GM18858 (cell line): ENCODE measurements around the gene TRAF3IP1.
"Not testable (repeated sequence)": the region's sequence is repeated elsewhere in the genome, so short reads cannot be mapped to it uniquely, and the experiment has no call there.

Experiments used
- ATAC-seq: cut with Tn5 transposase; IDR thresholded peaks from one replicate; pipeline ENCODE4 v1.9.1; 2021; ENCODE audit not compliant: unreplicated experiment

The TRAF3IP1 gene

DNA sequence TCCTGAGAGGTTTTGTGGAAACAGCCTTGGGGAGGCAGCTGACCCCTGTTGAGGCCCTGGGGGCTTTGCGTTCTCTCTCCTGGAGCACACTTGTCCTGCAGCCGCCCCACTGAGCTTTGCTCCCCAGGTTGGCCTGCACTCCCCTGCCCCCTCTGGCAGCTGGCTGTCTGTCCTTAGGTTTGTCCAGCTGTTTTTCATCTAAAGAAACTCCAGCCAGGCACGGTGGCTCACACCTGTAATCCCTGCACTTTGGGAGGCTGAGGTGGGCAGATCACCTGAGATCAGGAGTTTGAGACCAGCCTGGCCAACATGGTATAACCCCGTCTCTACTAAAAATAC lies 84.9 kb downstream of the TRAF3IP1 start:
- ATAC-seq, result not testable (repeated sequence)

DNA sequence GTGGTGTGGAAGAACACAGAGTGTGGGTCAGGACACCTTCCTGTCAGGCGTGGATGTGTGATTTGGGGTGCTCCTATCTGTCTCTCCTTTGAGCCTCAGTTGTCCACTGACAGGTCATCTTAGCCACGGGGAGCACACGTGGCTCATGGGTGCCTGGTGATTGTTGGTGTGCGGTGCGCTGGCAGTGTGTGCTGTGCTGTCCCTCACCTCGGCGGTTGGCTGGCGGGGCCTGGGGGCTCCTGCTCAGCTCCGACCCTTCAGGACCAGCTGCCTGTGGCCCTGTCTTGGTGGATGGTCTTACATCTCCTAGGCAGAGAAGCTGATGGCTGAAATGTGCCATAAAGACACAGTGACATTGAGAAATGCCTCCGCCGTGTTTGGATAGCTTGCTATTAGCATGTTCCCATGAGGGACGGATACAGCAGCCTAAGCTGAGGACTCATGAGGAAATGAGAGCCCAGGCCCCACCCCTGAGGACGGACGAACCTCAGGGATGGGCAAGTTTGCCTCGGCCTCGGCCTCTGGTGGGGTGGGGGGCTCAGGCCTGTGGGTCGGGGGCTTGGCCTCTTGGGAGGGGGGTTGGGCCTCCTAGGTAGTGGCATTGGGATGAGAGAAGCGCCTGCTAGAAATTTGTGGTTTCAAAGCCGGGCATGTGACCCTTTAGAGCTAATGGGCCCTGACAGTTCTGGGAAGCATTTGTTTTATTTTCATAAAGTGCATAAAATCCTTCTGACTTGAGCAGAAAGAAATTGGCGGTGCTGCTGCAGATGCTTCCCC lies 86.1 kb downstream of the TRAF3IP1 start:
- ATAC-seq, result no peak

DNA sequence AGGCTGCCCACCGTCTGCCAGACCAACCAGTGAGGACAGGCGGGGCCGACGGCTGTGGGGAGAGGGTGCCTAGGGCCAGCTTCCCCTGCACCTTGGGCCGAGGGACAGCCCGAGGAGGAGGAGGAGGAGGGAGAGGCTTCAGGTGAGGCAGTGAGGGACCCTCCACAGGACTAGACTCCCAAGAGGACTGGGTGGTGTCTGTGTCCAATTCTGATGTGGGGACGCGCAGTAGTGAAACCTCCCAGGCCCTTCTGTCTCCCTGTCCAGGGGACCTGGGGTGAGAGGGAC lies 86.6 kb downstream of the TRAF3IP1 start:
- no peak for ATAC-seq

DNA sequence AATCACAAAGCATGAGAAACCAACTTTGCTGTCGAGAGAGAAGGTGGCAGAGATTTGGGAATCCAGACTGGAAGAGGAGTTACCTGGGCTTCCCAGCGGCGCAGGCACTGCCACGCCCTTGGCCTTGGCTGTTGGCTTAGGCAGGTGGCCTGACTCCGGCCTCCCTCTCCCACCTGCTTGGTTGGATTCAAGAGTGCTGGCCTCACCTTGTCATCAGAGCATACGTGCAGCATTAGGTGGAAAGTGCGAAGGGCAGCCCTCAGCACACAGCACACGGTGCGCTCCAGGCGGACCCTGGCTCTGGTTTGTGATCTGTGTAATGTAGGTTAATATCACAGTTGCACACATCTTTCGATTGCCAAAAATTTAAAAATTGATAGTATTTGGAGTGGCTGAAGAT lies 87.2 kb downstream of the TRAF3IP1 start:
- ATAC-seq, result no peak

DNA sequence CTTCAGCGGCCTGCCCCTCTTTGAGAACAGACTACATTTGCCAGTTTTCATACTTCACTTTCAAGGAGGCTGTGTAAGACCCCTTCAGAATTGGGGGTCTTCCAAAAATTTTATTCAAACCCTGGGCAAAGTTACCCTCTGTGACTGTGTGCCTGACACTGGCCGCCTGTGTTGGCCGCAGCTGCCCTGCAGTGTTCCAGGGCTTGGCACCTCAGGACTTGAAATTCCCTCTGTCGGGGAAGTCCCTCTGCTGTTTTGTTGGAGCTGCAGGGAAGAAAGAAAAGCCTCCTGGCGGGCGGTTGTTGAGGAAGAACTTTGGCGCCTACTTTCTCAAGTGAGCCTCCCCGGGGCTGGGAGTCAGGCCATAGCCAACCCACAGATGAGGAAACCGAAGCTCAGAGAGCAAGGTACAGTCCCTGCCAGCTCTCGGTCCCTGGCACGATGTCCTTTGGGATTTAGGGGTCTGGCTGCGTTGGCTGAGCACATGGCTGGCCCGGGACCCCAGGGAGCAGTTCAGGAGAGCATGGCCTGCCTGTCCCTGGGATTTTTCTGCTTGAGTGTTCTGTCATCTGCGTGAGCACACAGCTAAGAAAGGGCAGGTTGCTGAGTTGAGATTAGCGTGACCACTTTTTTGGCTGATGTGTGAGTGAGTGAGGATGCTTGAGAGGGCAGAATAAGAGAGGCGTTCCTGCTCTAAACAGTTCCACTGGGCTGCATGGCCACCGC lies 88.5 kb downstream of the TRAF3IP1 start:
- no peak for ATAC-seq

DNA sequence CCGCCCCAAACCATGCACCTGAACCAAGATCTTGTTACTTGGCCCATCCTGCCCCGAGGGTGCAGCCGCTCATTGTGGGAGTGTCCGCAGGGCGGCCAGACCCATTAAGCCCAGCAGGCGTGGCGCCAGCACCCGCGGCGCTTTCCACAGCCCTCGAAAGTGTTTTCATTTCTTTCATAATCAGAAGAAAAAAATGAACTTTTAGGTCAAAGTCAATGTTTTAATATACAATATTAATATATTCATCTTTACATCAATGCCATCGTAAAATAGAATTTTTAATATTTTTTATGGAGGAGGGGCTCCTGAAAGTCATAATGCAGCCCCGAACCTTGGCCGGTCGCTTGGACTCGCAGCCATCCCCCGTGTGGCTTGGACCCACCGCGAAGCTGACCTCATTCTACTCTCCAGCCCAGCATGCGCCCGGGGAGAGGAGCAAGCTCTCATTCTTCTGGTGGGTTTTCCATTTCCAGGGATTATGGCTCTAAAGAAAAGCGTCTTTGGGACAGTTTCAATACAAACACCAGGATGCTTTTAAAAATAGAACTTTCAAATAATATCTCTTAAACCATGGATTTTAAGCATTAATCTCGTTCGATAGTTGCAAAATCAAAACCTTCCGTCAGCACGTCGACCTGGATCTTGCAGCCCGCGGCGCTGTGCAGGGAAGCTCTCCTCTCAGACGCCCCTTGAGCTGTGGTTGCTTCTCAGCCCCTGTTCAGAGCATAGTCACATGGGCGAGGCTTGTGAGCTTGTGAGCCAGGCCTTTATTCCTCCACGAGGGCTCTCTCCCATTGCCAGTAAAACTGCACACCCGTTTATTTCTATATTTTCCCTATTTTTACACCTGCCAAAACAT lies 89.3 kb downstream of the TRAF3IP1 start:
- no peak for ATAC-seq

DNA sequence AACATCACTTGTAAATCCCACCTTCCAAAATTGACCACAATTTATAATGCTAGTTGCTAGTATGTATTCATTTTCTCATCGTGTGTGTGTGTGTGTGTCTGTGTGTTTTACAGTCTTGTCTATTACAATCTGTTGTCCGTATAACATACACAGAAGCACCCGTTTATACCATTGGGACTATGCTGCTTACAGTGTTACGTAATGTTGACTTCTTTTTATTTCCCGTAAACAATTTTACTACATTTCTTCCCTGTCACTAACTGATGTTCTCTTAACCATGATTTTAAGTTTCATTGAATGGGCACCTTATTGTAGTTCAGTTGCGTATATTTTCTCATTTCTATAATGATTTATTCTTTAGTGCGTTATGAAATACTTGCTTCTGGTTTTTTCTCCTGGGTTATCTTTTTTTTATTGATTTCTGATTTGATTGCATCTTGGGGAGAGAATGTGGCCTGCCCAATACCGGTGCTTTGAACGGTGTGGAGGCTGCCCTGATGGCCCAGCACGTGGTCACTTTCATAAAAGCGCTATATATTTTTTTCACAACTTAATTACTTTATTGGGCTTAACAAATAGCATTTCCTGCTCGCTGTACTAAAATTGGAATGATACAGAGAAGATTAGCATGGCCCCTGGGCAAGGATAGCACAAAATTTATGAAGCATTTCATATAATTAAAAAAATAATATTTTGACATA lies 91.9 kb downstream of the TRAF3IP1 start:
- ATAC-seq, result no peak

DNA sequence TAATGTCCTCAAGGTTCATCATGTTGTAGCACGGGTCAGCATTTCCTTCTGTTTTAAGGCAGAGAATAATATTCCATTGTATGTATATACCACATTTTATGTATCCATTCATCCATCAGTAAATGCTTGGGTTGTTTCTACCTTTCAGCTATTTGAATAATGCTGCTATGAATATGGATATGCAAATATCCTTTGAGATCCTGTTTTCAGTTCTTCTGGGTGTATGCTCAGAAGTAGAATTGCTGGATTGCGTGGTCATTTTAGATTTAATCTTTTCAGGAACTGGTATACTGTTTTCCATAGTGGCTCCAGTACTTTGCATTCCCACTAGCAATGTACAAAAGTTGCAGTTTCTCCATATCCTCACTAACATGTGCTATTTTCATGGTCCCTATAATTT lies 93.0 kb downstream of the TRAF3IP1 start:
- ATAC-seq, result no peak

DNA sequence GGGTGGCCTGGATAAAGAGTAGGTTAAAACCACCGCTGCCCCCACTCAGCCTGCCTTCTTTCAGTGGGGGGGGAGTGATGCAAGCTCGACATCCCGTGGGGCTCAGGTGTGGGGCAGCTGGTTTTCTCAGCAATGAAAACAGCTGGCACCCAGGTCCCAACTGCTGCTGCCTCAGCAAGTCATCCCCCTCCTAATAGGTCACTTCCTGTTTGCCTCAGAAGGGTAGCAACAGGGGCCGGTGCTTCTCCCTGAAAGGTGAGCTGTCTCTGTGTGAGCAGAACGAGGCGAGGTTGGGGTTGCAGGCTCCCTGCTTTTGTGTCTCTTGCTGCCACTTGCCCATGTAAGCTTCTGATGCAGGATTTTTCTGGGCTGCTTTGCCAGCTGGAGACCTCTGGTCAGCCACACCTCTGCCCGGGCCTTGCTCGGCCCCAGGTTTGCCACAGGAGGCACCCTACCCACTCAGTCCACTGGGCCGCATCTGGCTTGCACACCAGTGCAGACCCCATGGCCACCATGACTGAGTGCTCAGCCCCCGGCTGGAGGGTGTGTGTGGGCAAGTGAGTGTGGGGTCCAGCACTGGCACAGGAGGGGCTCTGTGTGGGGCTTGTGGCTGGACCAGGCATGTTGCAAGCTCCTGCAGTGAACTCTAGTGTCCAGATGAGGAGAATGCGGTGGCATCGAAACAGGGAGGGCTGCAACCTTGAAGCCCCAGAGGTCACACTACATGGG lies 94.9 kb downstream of the TRAF3IP1 start:
- ATAC-seq, result no peak

DNA sequence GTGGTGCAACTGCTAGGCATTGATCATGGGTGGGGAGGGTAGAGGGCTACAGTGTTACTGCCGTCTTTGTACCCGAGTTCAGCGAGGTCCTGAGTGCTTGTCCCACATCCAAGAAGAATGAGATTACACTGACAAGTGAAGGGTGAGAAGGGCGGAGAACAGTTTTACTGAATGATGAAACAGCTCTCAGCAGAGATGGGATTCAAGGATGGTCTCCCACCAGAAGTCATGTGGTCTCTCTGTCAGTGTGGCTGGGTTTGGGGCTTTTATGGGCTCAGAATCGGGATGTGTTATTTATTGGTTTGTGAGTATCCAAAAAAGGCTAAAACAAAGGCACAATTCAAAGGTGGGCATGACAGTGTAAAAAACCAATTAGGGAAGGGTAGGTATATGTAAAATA lies 95.6 kb downstream of the TRAF3IP1 start:
- ATAC-seq, result no peak

DNA sequence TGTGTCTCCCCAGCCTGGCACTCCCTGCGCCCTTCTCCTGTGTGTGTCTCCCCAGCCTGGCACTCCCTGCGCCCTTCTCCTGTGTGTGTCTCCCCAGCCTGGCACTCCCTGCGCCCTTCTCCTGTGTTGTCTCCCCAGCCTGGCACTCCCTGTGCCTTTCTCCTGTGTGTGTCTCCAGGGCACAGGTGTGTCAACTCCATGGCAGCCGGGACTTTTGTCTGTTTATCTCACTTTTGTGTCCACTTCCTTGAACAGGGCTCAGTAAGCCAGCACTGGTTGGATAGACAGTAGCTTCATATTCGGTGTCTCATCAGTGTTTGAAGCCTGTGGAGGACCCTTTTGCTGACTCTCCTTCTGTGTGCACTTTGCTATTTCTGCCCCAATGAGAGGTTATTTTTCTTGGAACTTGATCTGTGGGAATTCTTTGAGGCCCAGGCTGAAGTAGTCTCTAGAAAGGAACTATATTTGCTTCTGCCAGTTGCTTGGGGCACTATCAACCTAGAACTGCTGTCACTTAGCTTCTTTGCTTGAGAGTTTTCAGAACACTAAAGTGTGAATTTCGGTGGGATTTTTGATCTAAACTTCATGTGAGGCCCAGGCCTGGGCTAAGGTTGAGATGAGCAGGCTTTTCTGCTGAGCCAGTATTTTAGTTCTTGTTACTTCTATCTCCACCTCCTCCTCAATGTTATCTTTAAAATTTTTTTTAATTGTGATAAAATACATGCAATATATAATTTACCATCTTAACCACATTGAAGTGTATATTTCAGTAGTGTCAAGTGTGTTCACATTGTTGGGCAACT lies 98.1 kb downstream of the TRAF3IP1 start:
- ATAC-seq, result no peak

DNA sequence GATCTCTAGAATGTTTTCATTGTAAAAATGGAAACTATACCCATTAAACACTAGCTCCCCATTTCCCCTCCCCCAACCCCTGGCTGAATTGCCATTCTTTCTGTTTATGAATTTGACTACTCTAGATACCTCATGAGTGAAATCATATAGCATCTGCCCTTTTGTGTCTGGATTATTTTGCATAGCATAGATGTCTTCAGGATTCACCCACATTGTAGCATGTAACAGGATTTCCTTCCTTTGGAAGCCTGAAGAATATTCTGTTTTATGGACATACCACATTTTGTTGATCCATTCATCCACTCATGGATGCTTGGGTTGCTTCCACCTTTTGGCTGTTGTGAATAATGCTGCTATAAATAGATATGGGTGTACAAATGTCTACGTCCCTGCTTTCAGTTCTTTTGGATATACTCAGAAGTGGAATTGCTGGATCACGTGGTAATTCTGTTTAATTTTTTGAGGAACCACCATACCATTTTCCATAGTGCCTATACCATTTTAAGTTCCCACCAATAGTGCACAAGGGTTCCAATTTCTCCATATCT lies 98.8 kb downstream of the TRAF3IP1 start:
- ATAC-seq, result no peak

DNA sequence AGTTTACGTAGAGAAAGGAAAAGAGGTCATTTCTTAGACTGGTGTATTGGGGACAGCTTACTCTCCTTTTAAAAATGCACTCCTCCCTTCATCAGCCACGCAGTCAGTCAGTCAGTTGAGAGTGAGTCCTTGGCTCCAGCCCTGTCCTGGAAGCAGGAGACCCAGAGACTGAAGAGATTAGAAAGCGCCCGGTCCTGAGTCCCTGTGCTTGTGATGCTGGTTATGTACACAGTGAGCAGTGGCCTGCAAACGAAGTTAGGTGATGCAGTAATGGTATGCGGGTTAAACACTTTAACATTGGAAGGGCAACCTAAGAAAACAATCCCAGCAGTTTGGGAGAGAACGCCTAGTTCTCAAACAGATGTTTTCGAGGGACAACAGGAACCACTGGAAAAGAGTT lies 100.1 kb downstream of the TRAF3IP1 start:
- ATAC-seq, result no peak

DNA sequence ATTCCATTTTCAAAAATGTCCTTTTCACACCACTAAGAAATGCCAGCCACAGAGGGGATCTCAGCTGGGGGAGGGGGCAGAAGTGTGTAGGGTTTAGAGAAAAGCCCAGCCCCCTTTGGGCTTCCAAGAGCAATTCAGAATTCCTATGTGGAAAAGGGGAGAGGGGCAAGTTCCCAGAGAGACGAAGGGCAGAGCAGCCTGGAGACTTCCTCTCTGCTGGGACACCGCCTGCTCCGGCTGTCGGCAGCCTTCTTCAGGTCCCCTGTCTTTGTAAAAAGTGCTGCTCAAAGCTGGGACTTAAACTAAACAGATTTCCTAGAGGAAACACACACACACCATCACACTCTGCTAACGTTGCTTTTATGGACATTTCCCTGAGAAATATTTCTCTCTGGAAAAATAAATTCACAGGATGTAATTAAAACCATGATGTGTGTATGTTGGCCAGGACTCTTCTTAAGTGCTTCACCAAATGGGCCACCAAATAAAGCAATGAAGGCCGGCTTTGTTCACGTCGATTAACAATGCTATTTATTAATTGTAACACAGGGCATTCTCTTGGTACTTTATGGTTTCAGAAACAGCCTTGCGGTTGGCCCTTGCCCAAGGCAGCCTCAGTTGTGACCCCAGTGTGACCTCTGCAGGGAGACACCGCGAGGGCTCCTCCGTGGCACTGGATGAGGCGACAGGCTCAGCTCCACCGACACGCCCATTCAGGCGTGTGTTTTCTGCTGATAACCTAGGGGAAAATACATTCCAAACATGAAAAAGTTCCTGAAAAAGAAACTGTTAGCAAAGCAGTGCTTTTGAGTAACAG lies 100.8 kb downstream of the TRAF3IP1 start:
- ATAC-seq, result no peak

DNA sequence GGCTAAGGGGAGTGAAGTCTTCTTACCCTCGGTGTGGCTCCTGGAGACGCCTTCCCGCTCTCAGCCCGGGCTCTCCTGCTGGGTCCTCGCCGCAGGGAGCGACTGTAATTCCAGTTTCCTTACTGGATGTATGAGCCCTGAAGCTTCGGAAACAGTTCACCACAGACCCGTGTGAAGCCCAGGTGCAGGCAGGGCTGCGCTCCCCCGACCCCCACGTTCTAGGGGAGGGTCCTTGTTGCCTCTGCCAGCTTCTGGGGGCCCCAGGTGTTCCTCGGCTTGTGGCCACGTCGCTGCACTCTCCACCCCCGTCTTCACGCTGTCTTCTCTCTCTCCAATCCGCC lies 101.3 kb downstream of the TRAF3IP1 start:
- ATAC-seq, result no peak

DNA sequence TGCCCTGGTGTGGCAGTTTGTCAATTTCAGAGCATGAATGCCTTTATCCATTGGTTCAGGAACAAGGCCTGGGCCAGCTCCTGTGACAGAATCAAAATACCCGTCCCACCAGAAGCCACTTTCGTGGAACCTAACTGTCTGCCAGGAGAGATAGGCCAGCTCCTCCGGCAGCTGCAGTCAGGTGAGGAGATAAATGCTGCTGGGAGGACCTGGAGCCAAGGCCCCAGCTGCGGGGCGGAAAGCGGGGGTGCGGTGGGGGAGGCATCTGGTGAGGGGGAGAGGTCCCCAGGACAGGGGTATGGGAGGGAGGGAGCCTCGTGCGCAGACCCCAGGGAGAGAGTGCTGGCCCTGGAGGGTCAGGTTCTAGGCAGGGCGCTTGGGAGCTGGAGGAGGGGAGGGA lies 102.0 kb downstream of the TRAF3IP1 start:
- ATAC-seq, result no peak

DNA sequence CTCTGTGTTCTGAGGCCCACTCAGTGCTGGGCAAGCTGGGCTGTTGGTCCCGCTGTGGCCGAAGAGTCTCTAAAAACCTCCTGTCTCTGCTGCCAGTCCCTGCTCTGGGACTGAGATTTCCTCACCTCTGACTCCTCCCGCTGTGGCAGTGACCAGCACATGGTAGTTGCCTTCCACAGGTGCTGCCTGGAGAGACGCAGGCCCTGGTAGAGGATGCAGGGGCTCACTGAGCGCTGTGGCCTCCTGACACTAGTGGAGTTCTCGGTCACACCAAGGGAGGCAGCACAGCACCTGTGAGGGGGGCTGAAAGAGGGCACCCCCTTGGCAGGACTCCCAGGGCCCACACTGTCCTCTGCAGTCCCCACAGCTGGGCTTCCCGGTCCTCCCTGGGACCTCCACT lies 102.6 kb downstream of the TRAF3IP1 start:
- ATAC-seq, result no peak

DNA sequence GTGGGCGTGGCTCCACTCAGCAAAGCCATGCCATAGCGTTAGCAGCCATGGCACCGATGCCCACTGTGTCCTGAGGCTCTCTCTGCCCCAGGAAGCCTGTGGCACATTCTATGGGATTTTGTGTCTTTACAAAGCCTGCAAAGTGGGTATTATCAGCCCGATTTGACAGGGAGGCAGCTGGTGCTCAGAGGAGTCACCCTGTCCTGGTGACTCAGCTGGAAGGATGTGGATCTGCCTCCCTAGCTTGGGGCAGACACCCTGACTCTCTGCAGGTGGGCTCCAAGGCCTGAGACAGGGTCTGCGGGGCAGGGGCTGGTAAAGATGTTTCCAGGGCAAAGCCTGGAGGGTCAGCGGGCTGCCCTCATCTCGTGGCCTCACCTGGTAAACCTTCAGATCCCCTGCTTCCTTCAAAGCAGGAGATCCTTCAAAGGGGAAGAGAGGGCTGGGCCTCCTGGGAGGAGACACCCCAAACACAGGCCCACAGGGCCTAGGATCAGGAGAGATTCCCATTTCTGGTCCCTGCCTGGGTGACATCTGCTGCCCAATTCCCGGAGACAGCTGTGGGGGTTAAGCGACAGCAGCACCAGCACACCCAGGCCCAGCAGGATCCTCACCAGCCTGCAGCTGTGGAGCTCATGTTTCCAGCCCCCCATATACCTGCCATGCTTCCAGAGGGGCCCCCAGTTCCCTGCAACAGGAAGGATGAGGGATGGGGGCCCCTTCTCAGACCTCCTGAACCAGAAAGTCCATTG lies 103.4 kb downstream of the TRAF3IP1 start:
- ATAC-seq, result no peak
